ENCODE results near the gene ADAM10. TPM values are rescaled to one million over a fixed set of nuclear protein-coding genes. Genes with fewer than 3 reads are reported as not detected.

Gene ADAM10
- total RNA-seq, 1 experiment from 2014 or later, result 91.3 TPM

GRCh38 chr15:58547628-58548307 lies 201.7 kb downstream of the ADAM10 start:
- Histone ChIP-seq H3K4me2 (ENCODE audit: low read length) (peak overlapping the region; percentile 46), H3K27ac (ENCODE audit: low read length) (peak overlapping the region; percentile 72), H3K36me3 (ENCODE audit: low read depth, low read length) (no peaks in the 10 kb centered on the region), H3F3A (ENCODE audit: low read length, unreplicated experiment) (no peaks in the 10 kb centered on the region), H3K27me3 (ENCODE audit: low read length) (no peaks in the 10 kb centered on the region), H3K4me1 (ENCODE audit: insufficient read depth, low read length) (peaks cover 37% of the 10 kb centered on the region), H3K9ac (ENCODE audit: low read length) (no peak overlapping the region), H3K4me3 (ENCODE audit: low read length) (no peak overlapping the region), H3K79me2 (ENCODE audit: low read length) (no peaks in the 10 kb centered on the region), H2AFZ (ENCODE audit: low read length) (no peak overlapping the region), H3K9me3 (ENCODE audit: low read length) (no peaks in the 10 kb centered on the region), H4K20me1 (ENCODE audit: low read length) (no peaks in the 10 kb centered on the region), H3K9me2 (replicated peaks; ENCODE audit: low read length) (no peaks in the 10 kb centered on the region)
- CTCF ChIA-PET, result no interaction called here
- no peak for TF ChIP-seq EZH2phosphoT487 (IDR thresholded peaks at IDR 0.05; ENCODE audit: borderline replicate concordance, low read length)
- TF ChIP-seq, protein P1, sequence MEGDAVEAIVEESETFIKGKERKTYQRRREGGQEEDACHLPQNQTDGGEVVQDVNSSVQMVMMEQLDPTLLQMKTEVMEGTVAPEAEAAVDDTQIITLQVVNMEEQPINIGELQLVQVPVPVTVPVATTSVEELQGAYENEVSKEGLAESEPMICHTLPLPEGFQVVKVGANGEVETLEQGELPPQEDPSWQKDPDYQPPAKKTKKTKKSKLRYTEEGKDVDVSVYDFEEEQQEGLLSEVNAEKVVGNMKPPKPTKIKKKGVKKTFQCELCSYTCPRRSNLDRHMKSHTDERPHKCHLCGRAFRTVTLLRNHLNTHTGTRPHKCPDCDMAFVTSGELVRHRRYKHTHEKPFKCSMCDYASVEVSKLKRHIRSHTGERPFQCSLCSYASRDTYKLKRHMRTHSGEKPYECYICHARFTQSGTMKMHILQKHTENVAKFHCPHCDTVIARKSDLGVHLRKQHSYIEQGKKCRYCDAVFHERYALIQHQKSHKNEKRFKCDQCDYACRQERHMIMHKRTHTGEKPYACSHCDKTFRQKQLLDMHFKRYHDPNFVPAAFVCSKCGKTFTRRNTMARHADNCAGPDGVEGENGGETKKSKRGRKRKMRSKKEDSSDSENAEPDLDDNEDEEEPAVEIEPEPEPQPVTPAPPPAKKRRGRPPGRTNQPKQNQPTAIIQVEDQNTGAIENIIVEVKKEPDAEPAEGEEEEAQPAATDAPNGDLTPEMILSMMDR (conservative IDR thresholded peaks at IDR 0.05; ENCODE audit: low read depth, low read length), result no peak
- TF ChIP-seq EZH2 (IDR thresholded peaks at IDR 0.05; ENCODE audit: low read length, unreplicated experiment), result no peak
- POLR2A ChIA-PET (ENCODE audit: unreplicated experiment), result interaction anchor here (0.6 kb wide), 1 partner anchor 202 kb away, joined by 6 read pairs; no protein-coding TSS in a partner anchor
- no TSS peak for BruUV-seq (replicated peaks)
- DNase-seq (peak; percentile 12), ATAC-seq (no peak)
- intact Hi-C loops (cut with micrococcal nuclease), result no loop called here

DNA sequence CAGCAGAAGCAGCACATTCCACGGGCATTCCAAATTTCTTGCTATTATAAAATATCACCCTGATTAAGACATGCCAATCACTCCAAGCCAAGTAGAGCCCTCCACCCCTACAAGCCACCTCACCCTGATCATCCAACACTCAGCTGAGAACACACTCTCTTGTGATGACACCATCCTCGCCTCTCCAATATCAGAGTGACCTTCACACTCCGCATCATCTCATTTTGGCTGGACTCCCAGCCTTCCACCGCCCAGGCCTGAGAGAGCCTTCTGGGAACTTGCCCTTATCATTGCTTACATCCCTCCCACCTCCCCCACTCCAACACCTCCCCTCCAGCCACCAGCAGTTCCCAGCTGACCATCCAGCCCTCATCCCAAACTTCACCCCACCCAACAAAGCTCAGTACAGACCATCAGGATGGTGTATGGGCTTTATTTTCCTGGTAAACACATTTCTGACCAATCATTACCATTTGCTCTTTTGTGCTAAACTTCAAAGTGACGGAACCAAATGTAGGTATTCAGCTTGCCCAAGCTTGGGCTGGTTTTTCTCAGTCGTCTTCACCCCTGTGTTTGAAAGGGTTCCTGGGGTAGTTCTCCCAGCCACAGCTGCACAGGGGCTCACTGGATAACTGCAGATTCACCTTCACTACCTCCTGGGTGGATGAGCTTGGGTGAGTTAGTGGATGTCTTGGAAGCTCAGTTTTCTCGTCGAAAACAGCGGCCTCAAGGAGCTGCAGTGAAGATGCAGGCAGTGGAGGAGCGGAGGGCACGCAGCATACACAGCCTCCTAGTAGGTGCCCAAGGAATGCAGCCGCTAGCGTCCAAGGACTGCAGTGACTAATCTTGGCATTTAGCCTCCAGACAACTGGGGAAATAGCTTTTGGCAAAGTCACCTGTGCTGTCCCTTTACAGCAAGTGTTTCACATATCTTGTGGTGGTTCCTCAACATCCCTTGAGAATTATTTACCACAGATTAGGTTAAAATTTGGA lies 202.6 kb downstream of the ADAM10 start:
- Histone ChIP-seq H3K9me2 (replicated peaks; ENCODE audit: low read length) (no peaks in the 10 kb centered on the region), H3K9me3 (ENCODE audit: low read length) (no peaks in the 10 kb centered on the region), H3K4me1 (ENCODE audit: insufficient read depth, low read length) (peaks cover 31% of the 10 kb centered on the region), H3K36me3 (ENCODE audit: low read depth, low read length) (no peaks in the 10 kb centered on the region), H3K4me3 (ENCODE audit: low read length) (no peak overlapping the region), H2AFZ (ENCODE audit: low read length) (no peak overlapping the region), H3K79me2 (ENCODE audit: low read length) (no peaks in the 10 kb centered on the region), H3K27ac (ENCODE audit: low read length) (peak overlapping the region; percentile 72), H3F3A (ENCODE audit: low read length, unreplicated experiment) (no peaks in the 10 kb centered on the region), H3K27me3 (ENCODE audit: low read length) (no peaks in the 10 kb centered on the region), H4K20me1 (ENCODE audit: low read length) (no peaks in the 10 kb centered on the region), H3K4me2 (ENCODE audit: low read length) (peak overlapping the region; percentile 46), H3K9ac (ENCODE audit: low read length) (no peak overlapping the region; the same call in 1 of the 2 replicates)
- DNase-seq (peak; percentile 96), ATAC-seq (peak; percentile 97)
- CTCF ChIA-PET, result no interaction called here
- POLR2A ChIA-PET (ENCODE audit: unreplicated experiment), result interaction anchor here (0.6 kb wide), 2 partner anchors 203 to 416 kb away, joined by 6 to 28 read pairs; no protein-coding TSS in a partner anchor
- TF ChIP-seq, protein P1 (conservative IDR thresholded peaks at IDR 0.05; ENCODE audit: low read depth, low read length), result no peak
- no peak for TF ChIP-seq EZH2phosphoT487 (IDR thresholded peaks at IDR 0.05; ENCODE audit: borderline replicate concordance, low read length)
- no peak for TF ChIP-seq EZH2 (IDR thresholded peaks at IDR 0.05; ENCODE audit: low read length, unreplicated experiment)
- BruUV-seq (replicated peaks), result no TSS peak
- intact Hi-C loops (cut with micrococcal nuclease), result no loop called here

Measured in PC-3 (cell line).